Panc1 (cell line): ENCODE results near the gene COPB1. TPM values are rescaled to one million over a fixed set of nuclear protein-coding genes. Genes with fewer than 3 reads are reported as not detected.

Experiments
- ATAC-seq: fragments of 200-7000 bp; cut with Tn5 transposase; 2 replicates; pipeline ENCODE4 v1.9.1; 2020; ENCODE audit warnings: mild to moderate bottlenecking, moderate library complexity
- BruUV-seq: library from RNA; stranded (reverse); fragments of 400-500 nt; replicated peaks from 2 replicates; lab custom pipeline; 2021; lab: Mats Ljungman, UMichigan
- CTCF ChIA-PET: fragments of 300-600 bp; sonication (Branson Sonifier 250); formaldehyde crosslinking; loops from one replicate; lab custom pipeline; 2022; ENCODE audit warnings: antibody characterized with exemption; lab: Charles Lee
- POLR2A ChIA-PET: fragments of 300-600 bp; sonication (Branson Sonifier 250); formaldehyde crosslinking; loops from one replicate; lab custom pipeline; 2022; ENCODE audit warnings: antibody characterized with exemption; lab: Charles Lee
- DNase-seq: peaks from one replicate; pipeline ENCODE4 v3.0.0-alpha.2; 2010; ENCODE audit warnings: low read depth, low spot score
- H3K27ac ChIP-seq: 2 replicates; pipeline ENCODE4 v1.5.1; 2011; ENCODE audit warnings: mild to moderate bottlenecking, low read length, inconsistent platforms
- H3K27me3 ChIP-seq: fragments of 200-500 bp; sonication (Bioruptor generic); 2 replicates; pipeline ENCODE4 v1.6.0; 2014; ENCODE audit warnings: low read length, inconsistent platforms; ENCODE audit not compliant: control insufficient read depth, insufficient read depth
- H3K36me3 ChIP-seq: fragments of 200-500 bp; sonication (Bioruptor generic); 2 replicates; pipeline ENCODE4 v1.5.1; 2014; ENCODE audit warnings: inconsistent platforms, mild to moderate bottlenecking, low read length, moderate library complexity; ENCODE audit not compliant: control insufficient read depth, insufficient read depth
- H3K4me1 ChIP-seq: 2 replicates; pipeline ENCODE4 v1.5.1; 2011; ENCODE audit warnings: inconsistent platforms, mild to moderate bottlenecking, low read length, moderate library complexity; ENCODE audit not compliant: control insufficient read depth, insufficient read depth
- H3K4me3 ChIP-seq, 2 experiments: 2 replicates each; pipeline ENCODE4 v1.5.1; 2011 to 2012; ENCODE audit warnings: low read depth in 2 of 2, low read length in 2 of 2, mild to moderate bottlenecking in 2 of 2, inconsistent platforms in 1 of 2, moderate library complexity in 1 of 2
- H3K9me3 ChIP-seq: fragments of 200-500 bp; sonication (Bioruptor generic); 2 replicates; pipeline ENCODE4 v1.5.1; 2014; ENCODE audit warnings: low read depth, mild to moderate bottlenecking, inconsistent platforms, low read length, moderate library complexity; ENCODE audit not compliant: control insufficient read depth, insufficient read depth
- CTCF ChIP-seq: fragments of 450-650 bp; IDR thresholded peaks from 2 replicates; pipeline ENCODE4 v1.5.1; 2017; ENCODE audit warnings: mild to moderate bottlenecking
- POLR2AphosphoS5 ChIP-seq: IDR thresholded peaks from 2 replicates; pipeline ENCODE4 v1.6.1; 2012; ENCODE audit warnings: mild to moderate bottlenecking, low read depth, low read length, moderate library complexity
- REST ChIP-seq, 2 experiments: IDR thresholded peaks; 2 replicates each; pipeline ENCODE4 v1.6.1; 2011 to 2012; ENCODE audit warnings: low read depth in 2 of 2, control low read depth in 1 of 2, low read length in 1 of 2, mild to moderate bottlenecking in 1 of 2, moderate library complexity in 1 of 2; ENCODE audit not compliant: insufficient read depth in 1 of 2
- SIN3A ChIP-seq: IDR thresholded peaks from 2 replicates; pipeline ENCODE4 v1.6.1; 2012; ENCODE audit warnings: low read depth, mild to moderate bottlenecking, low read length, moderate library complexity, borderline replicate concordance; ENCODE audit not compliant: insufficient read depth
- TCF7L2 ChIP-seq: IDR thresholded peaks from 2 replicates; pipeline ENCODE4 v1.6.1; 2011; ENCODE audit warnings: mild to moderate bottlenecking, low read depth, low read length, inconsistent platforms
- in situ Hi-C: cut with HindIII; loops from 2 replicates; pipeline ENCODE4 v1.10.0; 2016; ENCODE audit warnings: low sequenced_read_pairs, low pct_unique_long_range_greater_than_20kb
- intact Hi-C: fragments of 100-400 bp; cut with micrococcal nuclease; formaldehyde crosslinking; loops from one replicate; pipeline ENCODE4 v1.10.0; 2022; ENCODE audit not compliant: unreplicated experiment
- total RNA-seq: library from RNA; stranded (reverse); gene quantifications from one replicate; pipeline ENCODE4 v1.2.1, GENCODE V29; 2021; ENCODE audit not compliant: unreplicated experiment

COPB1 gene
- total RNA-seq, 1 experiment from 2014 or later, result 123 TPM

- no peak overlapping the region for H3K27ac ChIP-seq
- in situ Hi-C loops (no loop called here), intact Hi-C loops (no loop called here)
- no peak overlapping the region for H3K4me3 ChIP-seq
- H3K36me3 ChIP-seq, result no peaks in the 10 kb centered on the region
- no peak for DNase-seq
- H3K4me1 ChIP-seq, result no peaks in the 10 kb centered on the region
- TF ChIP-seq TCF7L2 (no peak), REST (IDR thresholded peaks at IDR 0.05; ENCODE audit: insufficient read depth in 1 of 2, low read depth in 2 of 2, low read length in 1 of 2) (no peak), CTCF (no peak), POLR2AphosphoS5 (no peak), SIN3A (no peak)
- CTCF ChIA-PET, result no interaction called here
- POLR2A ChIA-PET, result no interaction called here
- H3K27me3 ChIP-seq, result no peaks in the 10 kb centered on the region
- no TSS peak for BruUV-seq
- no peaks in the 10 kb centered on the region for H3K9me3 ChIP-seq
- no peak for ATAC-seq
Measured at GRCh38 chr11:14543260-14543659, 43.6 kb upstream of the COPB1 start.

GRCh38 chr11:14542324-14542723 lies 42.7 kb upstream of the COPB1 start:
- ChIA-PET POLR2A (no interaction called here), CTCF (no interaction called here)
- Histone ChIP-seq H3K36me3 (no peaks in the 10 kb centered on the region), H3K4me3 (no peak overlapping the region), H3K27me3 (no peaks in the 10 kb centered on the region), H3K4me1 (no peaks in the 10 kb centered on the region), H3K27ac (no peak overlapping the region), H3K9me3 (no peaks in the 10 kb centered on the region)
- intact Hi-C loops (no loop called here), in situ Hi-C loops (no loop called here)
- BruUV-seq, result no TSS peak
- DNase-seq (no peak), ATAC-seq (no peak)
- TF ChIP-seq SIN3A (no peak), REST (IDR thresholded peaks at IDR 0.05; ENCODE audit: insufficient read depth in 1 of 2, low read depth in 2 of 2, low read length in 1 of 2) (no peak)
